ENCODE measurements around the gene OGDH.

- TF ChIP-seq CTCF (IDR thresholded peaks at IDR 0.05) (no peak), POLR2A (IDR thresholded peaks at IDR 0.05) (no peak)
These were observed 87.3 kb downstream of the OGDH start for GRCh38 chr7:44693641-44694313.

Data from breast epithelium (tissue), 3 donors.